Activated CD4-positive, alpha-beta T cell treated with anti-CD3 and anti-CD28 coated beads, Interleukin-2, amount 10 ng/mL, durations not matched to agents 24 days and 14 days (primary cell): Measurements from ENCODE around the gene CHST12. TPM values are rescaled to one million over a fixed set of nuclear protein-coding genes. Genes with fewer than 3 reads are reported as not detected.
"Not testable (repeated sequence)": the region's sequence is repeated elsewhere in the genome, so short reads cannot be mapped to it uniquely, and the experiment has no call there.

Source experiments
- DNase-seq: peaks from one replicate; pipeline ENCODE4 v3.0.0; 2022
- H3K27ac Mint-ChIP-seq: one replicate; pipeline ENCODE4 v1.8.0; 2022; ENCODE audit warnings: mild to moderate bottlenecking, mixed read lengths
- H3K27me3 Mint-ChIP-seq: one replicate; pipeline ENCODE4 v1.8.0; 2022; ENCODE audit warnings: mixed read lengths
- H3K36me3 Mint-ChIP-seq: one replicate; pipeline ENCODE4 v1.8.0; 2022; ENCODE audit warnings: low read depth, mild to moderate bottlenecking, mixed read lengths
- H3K4me1 Mint-ChIP-seq: one replicate; pipeline ENCODE4 v1.8.0; 2021; ENCODE audit warnings: mixed read lengths
- H3K4me3 Mint-ChIP-seq: one replicate; pipeline ENCODE4 v1.8.0; 2022; ENCODE audit warnings: mild to moderate bottlenecking, moderate library complexity, mixed read lengths
- H3K9me3 Mint-ChIP-seq: one replicate; pipeline ENCODE4 v1.8.0; 2021; ENCODE audit warnings: mixed read lengths
- intact Hi-C: fragments of 100-400 bp; cut with micrococcal nuclease; formaldehyde crosslinking; loops from one replicate; pipeline ENCODE4 v1.15.1; 2023
- total RNA-seq: library from RNA; stranded (reverse); gene quantifications from 2 replicates; pipeline ENCODE4 v1.2.3, GENCODE V29; 2022

The CHST12 gene
- total RNA-seq, 1 donor from 2014 or later: 5.8 TPM

DNA sequence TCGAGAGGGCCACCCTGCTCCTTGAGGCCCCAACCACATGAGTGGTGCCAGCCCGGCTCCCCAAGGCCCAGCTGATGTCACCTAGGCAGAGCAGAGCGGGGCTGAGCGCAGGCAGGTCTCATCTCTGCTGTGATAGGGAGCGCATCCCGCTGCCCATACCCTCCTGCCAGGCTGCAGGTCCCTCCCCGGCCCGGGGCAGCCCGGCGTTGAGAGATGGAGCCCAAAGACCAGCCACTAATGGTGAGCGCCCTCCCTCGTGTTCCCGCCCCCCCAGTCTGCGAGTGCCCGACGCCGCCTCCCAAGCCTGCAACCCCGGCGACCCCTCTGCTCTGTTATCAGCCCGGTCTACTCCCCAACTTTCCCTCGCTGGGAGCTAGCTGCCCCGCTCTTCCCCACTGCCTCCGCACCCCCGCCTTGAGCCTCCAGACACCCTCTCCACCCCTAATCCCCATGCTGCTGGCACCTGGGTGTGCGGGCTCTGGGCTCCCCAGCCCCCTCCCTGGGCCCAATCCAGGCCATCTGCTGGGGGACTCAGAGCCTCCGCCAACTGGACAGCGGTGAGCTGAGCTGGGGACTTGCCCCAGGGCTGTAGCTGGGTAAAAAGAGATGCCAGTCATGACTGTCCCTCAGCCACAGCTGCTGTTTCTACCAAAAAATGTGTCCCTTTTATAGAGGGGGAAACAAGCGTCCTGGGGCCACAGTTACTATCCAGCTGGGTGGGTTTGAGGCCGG is 19.7 kb upstream of the CHST12 start:
- no peak for DNase-seq
- H3K27me3 Mint-ChIP-seq: no peaks in the 10 kb centered on the region
- H3K4me3 Mint-ChIP-seq: no peak overlapping the region
- no peak overlapping the region for H3K27ac Mint-ChIP-seq
- no peaks in the 10 kb centered on the region for H3K4me1 Mint-ChIP-seq
- peaks cover 39% of the 10 kb centered on the region for H3K36me3 Mint-ChIP-seq
- H3K9me3 Mint-ChIP-seq: no peaks in the 10 kb centered on the region
- intact Hi-C loops: no loop called here

GRCh38 chr7:2384354-2385243 is 18.8 kb upstream of the CHST12 start:
- no peak for DNase-seq
- Mint-ChIP-seq H3K4me3 (no peak overlapping the region), H3K9me3 (no peaks in the 10 kb centered on the region), H3K27me3 (no peaks in the 10 kb centered on the region), H3K36me3 (peaks cover 30% of the 10 kb centered on the region), H3K27ac (no peak overlapping the region), H3K4me1 (no peaks in the 10 kb centered on the region)
- intact Hi-C loops: no loop called here

DNA sequence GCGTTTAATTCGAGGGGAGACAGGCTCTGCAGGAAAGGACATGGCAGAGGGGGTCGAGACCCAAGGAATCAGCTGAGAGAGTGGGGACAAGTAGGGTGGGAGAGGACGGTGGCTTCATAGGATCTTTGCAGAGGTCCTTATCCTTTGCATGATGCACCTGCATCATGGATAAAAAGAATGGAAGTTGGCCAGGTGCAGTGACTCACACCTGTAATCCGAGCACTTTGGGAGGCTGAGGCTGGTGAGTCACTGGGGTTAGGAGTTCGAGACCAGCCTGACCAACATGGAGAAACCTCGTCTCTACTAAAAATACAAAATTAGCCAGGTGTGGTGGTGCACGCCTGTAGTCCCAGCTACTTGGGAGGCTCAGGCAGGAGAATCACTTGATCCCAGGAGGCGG is 17.3 kb upstream of the CHST12 start:
- H3K9me3 Mint-ChIP-seq, DNase-seq, H3K27me3 Mint-ChIP-seq, intact Hi-C loops, H3K27ac Mint-ChIP-seq, H3K4me1 Mint-ChIP-seq, H3K4me3 Mint-ChIP-seq: not testable (repeated sequence)
- H3K36me3 Mint-ChIP-seq: peaks cover 19% of the 10 kb centered on the region

DNA sequence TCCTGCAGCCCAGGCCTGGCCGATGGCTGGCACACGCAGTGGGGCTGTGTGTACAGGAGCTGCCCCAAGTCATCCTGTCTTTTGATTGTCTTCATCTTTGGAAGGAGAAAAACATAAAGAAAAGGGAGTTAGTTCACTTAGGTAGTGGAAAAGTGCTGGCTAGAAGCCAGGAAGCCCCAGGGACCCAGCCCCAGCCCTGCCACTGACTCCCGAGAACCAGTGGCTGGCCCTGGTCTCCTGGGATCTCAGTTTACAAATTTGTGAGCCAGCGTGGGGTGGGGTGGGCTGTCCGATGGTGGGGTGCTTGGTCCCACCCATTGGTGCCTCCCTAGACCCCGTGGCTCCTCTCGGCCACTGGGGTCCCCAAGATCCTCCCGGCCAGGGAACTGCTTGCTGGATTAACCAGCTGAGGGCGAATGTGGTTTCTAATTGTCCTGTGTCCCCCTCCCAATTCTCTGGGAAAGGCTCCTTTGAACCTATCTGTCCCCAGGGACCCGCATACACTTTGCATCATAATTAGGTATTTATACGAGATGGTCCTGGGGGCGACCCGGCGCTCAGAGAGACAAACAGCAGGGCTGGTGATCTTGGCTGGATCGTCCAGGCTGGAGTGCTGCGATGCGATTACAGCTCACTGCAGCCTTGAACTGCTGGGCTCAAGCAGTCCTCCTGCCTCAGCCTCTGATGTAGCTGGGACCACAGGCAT is 16.3 kb upstream of the CHST12 start:
- Mint-ChIP-seq H3K9me3 (no peaks in the 10 kb centered on the region), H3K27me3 (no peaks in the 10 kb centered on the region), H3K27ac (no peak overlapping the region), H3K4me1 (no peaks in the 10 kb centered on the region), H3K4me3 (no peak overlapping the region), H3K36me3 (peaks cover 12% of the 10 kb centered on the region)
- no peak for DNase-seq
- intact Hi-C loops: no loop called here

DNA sequence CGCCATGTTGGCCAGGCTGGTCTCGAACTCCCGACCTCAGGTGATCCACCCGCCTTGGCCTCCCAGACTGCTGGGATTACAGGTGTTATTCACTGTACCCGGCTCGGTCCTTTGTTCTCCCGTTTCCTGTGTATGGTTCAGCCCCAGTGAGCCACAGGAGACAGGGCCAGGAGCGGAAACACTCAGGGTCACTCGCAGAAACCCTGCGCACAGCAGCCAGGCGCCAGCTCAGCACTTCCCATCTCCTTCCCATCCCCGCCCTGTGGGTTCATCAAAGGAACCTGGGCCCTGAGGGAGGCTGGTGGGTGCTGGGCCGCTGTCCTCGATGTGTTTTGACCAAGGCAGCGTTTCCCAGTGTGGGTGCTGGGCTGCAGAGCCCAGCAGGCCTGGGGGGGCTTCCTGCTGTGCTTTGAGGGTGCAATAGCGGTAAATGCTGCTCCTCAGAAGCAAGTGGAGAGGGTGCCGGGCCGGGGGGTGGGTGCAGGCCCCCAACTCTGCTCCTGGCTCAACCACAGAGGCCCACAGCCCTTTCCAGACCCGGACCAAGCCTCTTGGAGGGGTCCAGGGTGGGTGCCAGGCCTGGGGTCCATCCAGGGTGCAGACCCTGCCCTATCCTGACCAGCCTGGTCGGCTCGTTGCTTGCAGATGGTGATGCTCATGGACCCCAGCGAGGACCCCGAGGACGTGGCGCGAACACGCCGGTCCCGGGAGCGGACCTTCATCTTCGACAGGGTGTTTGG is 15.3 kb upstream of the CHST12 start:
- intact Hi-C loops: no loop called here
- Mint-ChIP-seq H3K36me3 (peaks cover 10% of the 10 kb centered on the region), H3K27me3 (no peaks in the 10 kb centered on the region)

GRCh38 chr7:2388637-2388954 is 14.8 kb upstream of the CHST12 start:
- Mint-ChIP-seq H3K27me3 (no peaks in the 10 kb centered on the region), H3K27ac (no peak overlapping the region), H3K4me3 (no peak overlapping the region), H3K9me3 (no peaks in the 10 kb centered on the region), H3K4me1 (no peaks in the 10 kb centered on the region), H3K36me3 (peaks cover 10% of the 10 kb centered on the region)
- intact Hi-C loops: no loop called here
- DNase-seq: no peak

More for the DNA sequence above, 15.3 kb upstream of the CHST12 start:
- Mint-ChIP-seq H3K4me1 (no peaks in the 10 kb centered on the region), H3K4me3 (no peak overlapping the region), H3K27ac (no peak overlapping the region), H3K9me3 (no peaks in the 10 kb centered on the region)
- no peak for DNase-seq

- H3K27me3 Mint-ChIP-seq, H3K36me3 Mint-ChIP-seq, H3K27ac Mint-ChIP-seq, H3K4me1 Mint-ChIP-seq, intact Hi-C loops, DNase-seq, H3K4me3 Mint-ChIP-seq, H3K9me3 Mint-ChIP-seq: not testable (repeated sequence)
These were observed 13.2 kb upstream of the CHST12 start for GRCh38 chr7:2390020-2390816.

DNA sequence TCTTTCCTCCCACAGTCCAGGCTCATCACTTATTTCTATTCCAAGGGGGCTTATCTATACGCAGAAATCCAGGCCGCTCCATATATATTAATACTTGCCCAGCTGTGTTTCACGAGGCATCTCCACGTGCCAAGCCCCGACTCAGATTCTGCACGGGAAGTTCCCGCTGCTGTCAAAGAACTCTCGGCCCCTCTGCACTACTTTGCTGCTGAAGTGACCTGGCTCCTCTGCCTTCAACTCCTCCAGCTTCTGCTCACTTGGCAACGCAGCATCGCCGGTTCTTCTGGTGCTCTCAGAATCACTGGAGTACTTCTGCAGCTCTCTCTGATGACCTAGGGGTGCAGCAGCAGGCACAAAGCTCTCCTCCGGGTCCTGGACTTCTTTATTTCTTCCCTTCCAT is 9.7 kb upstream of the CHST12 start:
- H3K27ac Mint-ChIP-seq: no peak overlapping the region
- DNase-seq: no peak
- H3K9me3 Mint-ChIP-seq: no peaks in the 10 kb centered on the region
- H3K27me3 Mint-ChIP-seq: no peaks in the 10 kb centered on the region
- intact Hi-C loops: no loop called here
- peaks cover 2% of the 10 kb centered on the region for H3K36me3 Mint-ChIP-seq
- no peaks in the 10 kb centered on the region for H3K4me1 Mint-ChIP-seq
- no peak overlapping the region for H3K4me3 Mint-ChIP-seq

DNA sequence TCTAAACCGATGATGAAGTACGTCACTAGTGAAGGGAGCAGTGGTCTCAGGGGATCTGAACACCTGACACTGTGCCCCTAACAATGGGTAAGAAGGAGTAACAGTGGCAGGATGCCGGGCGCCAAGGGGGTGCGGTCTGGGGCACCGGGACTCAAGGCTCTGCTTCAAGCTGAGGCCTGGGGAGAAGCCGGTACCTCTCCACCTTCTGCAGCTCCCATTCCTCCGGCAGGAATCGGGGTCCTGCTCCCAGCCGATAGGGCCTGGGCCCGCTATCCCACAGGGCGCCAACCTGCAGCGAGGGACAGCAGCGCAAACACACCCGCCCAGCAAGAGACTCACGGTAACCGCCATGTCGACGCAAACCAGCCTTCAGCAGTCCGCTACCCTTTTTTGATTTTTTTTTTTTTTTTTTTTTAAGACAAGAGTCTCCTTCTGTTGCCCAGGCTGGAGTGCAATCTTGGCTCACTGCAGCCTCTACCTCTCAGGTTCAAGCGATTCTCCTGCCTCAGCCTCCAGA is 8.8 kb upstream of the CHST12 start:
- H3K4me3 Mint-ChIP-seq: no peak overlapping the region
- DNase-seq: no peak
- peaks cover 2% of the 10 kb centered on the region for H3K4me1 Mint-ChIP-seq
- H3K36me3 Mint-ChIP-seq: peaks cover 2% of the 10 kb centered on the region
- intact Hi-C loops: no loop called here
- H3K27me3 Mint-ChIP-seq: no peaks in the 10 kb centered on the region
- H3K9me3 Mint-ChIP-seq: no peaks in the 10 kb centered on the region
- H3K27ac Mint-ChIP-seq: no peak overlapping the region

GRCh38 chr7:2398506-2398905 is 4.9 kb upstream of the CHST12 start:
- H3K9me3 Mint-ChIP-seq: no peaks in the 10 kb centered on the region
- H3K4me3 Mint-ChIP-seq: no peak overlapping the region
- no peaks in the 10 kb centered on the region for H3K36me3 Mint-ChIP-seq
- DNase-seq: no peak
- no peaks in the 10 kb centered on the region for H3K27me3 Mint-ChIP-seq
- no peak overlapping the region for H3K27ac Mint-ChIP-seq
- intact Hi-C loops: no loop called here
- H3K4me1 Mint-ChIP-seq: peaks cover 18% of the 10 kb centered on the region

GRCh38 chr7:2399848-2400587 is 3.4 kb upstream of the CHST12 start:
- peak; percentile 74 for DNase-seq
- Mint-ChIP-seq H3K9me3 (no peaks in the 10 kb centered on the region), H3K27ac (peak overlapping the region; percentile 69), H3K27me3 (no peaks in the 10 kb centered on the region), H3K36me3 (no peaks in the 10 kb centered on the region), H3K4me3 (peak overlapping the region; percentile 24), H3K4me1 (peaks cover 27% of the 10 kb centered on the region)
- intact Hi-C loops: loop anchor here (5.0 kb wide), 4 partner anchors 48 to 168 kb away; partner anchors contain the start of genes BRAT1, EIF3B, IQCE and MAD1L1

- Mint-ChIP-seq H3K27ac (no peak overlapping the region), H3K27me3 (no peaks in the 10 kb centered on the region), H3K4me1 (peaks cover 46% of the 10 kb centered on the region), H3K9me3 (no peaks in the 10 kb centered on the region), H3K4me3 (peak overlapping the region; percentile 91), H3K36me3 (peaks cover 3% of the 10 kb centered on the region)
- DNase-seq: no peak
- intact Hi-C loops: loop anchor here (5.0 kb wide), 4 partner anchors 50 to 170 kb away; partner anchors contain the start of genes BRAT1, EIF3B, IQCE and MAD1L1
These were observed 761 bp upstream of the CHST12 start for GRCh38 chr7:2402687-2403013.
